ENCODE data around the gene SORBS2.

- TF ChIP-seq RARB (CRISPR knock-in tag; IDR thresholded peaks at IDR 0.05) (no peak), ZFP30 (CRISPR knock-in tag; IDR thresholded peaks at IDR 0.05) (no peak), CSRNP3 (CRISPR knock-in tag; IDR thresholded peaks at IDR 0.05) (no peak), ZNF8 (CRISPR knock-in tag; IDR thresholded peaks at IDR 0.05) (no peak), TOX (CRISPR knock-in tag; IDR thresholded peaks at IDR 0.05; ENCODE audit: borderline replicate concordance) (no peak), ARNTL (CRISPR knock-in tag; IDR thresholded peaks at IDR 0.05; ENCODE audit: borderline replicate concordance, low read depth) (no peak), ESRRG (CRISPR knock-in tag; IDR thresholded peaks at IDR 0.05) (no peak), ISL1 (CRISPR knock-in tag; IDR thresholded peaks at IDR 0.05) (no peak), ZFP3 (CRISPR knock-in tag; IDR thresholded peaks at IDR 0.05) (no peak), TCF4 (CRISPR knock-in tag; IDR thresholded peaks at IDR 0.05; ENCODE audit: borderline replicate concordance) (no peak), SNAI2 (CRISPR knock-in tag; IDR thresholded peaks at IDR 0.05) (no peak), ZC3H10 (CRISPR knock-in tag; IDR thresholded peaks at IDR 0.05) (no peak)
- TF ChIP-seq, protein P1, sequence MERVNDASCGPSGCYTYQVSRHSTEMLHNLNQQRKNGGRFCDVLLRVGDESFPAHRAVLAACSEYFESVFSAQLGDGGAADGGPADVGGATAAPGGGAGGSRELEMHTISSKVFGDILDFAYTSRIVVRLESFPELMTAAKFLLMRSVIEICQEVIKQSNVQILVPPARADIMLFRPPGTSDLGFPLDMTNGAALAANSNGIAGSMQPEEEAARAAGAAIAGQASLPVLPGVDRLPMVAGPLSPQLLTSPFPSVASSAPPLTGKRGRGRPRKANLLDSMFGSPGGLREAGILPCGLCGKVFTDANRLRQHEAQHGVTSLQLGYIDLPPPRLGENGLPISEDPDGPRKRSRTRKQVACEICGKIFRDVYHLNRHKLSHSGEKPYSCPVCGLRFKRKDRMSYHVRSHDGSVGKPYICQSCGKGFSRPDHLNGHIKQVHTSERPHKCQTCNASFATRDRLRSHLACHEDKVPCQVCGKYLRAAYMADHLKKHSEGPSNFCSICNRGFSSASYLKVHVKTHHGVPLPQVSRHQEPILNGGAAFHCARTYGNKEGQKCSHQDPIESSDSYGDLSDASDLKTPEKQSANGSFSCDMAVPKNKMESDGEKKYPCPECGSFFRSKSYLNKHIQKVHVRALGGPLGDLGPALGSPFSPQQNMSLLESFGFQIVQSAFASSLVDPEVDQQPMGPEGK (CRISPR knock-in tag; IDR thresholded peaks at IDR 0.05; ENCODE audit: borderline replicate concordance) = no peak
- TF ChIP-seq, protein P2, sequence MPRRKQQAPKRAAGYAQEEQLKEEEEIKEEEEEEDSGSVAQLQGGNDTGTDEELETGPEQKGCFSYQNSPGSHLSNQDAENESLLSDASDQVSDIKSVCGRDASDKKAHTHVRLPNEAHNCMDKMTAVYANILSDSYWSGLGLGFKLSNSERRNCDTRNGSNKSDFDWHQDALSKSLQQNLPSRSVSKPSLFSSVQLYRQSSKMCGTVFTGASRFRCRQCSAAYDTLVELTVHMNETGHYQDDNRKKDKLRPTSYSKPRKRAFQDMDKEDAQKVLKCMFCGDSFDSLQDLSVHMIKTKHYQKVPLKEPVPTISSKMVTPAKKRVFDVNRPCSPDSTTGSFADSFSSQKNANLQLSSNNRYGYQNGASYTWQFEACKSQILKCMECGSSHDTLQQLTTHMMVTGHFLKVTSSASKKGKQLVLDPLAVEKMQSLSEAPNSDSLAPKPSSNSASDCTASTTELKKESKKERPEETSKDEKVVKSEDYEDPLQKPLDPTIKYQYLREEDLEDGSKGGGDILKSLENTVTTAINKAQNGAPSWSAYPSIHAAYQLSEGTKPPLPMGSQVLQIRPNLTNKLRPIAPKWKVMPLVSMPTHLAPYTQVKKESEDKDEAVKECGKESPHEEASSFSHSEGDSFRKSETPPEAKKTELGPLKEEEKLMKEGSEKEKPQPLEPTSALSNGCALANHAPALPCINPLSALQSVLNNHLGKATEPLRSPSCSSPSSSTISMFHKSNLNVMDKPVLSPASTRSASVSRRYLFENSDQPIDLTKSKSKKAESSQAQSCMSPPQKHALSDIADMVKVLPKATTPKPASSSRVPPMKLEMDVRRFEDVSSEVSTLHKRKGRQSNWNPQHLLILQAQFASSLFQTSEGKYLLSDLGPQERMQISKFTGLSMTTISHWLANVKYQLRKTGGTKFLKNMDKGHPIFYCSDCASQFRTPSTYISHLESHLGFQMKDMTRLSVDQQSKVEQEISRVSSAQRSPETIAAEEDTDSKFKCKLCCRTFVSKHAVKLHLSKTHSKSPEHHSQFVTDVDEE (CRISPR knock-in tag; IDR thresholded peaks at IDR 0.05) = no peak
These were observed 160.1 kb downstream of the SORBS2 start for GRCh38 chr4:185651851-185652250.

All from SK-N-SH treated with all-trans-retinoic acid at 6 μM for 48 hours (cell line).